K562 (cell line): ENCODE measurements around the gene NAA80. TPM values are rescaled to one million over a fixed set of nuclear protein-coding genes. Genes with fewer than 3 reads are reported as not detected.
A peak's percentile ranks its signal among the peaks of the same experiment; 100 is the strongest.

Experiments used
- ATF1 ChIP-seq, 2 experiments: fragments of 450-650 bp in 1 of 2; IDR thresholded peaks; 2 replicates each; pipeline ENCODE4 v1.6.1; 2016; ENCODE audit warnings: missing compliant biosample characterization in 1 of 2, missing genetic modification characterization in 1 of 2
- CSDE1 ChIP-seq, 2 experiments: fragments of 450-650 bp; IDR thresholded peaks; 2 replicates each; pipeline ENCODE4 v1.6.1; 2016; ENCODE audit warnings: mild to moderate bottlenecking in 1 of 2
- HNRNPH1 ChIP-seq: fragments of 200-400 bp; formaldehyde crosslinking; optimal IDR thresholded peaks from 2 replicates; pipeline ENCODE3; 2017; ENCODE audit warnings: low read depth, mild to moderate bottlenecking, low read length, moderate library complexity
- KLF6 ChIP-seq: fragments of 250-450 bp; sonication (Bioruptor Pico); IDR thresholded peaks from 2 replicates; pipeline ENCODE4 v1.4.0; 2020; ENCODE audit warnings: mild to moderate bottlenecking, moderate library complexity, borderline replicate concordance
- MAZ ChIP-seq, 2 experiments: fragments of 450-650 bp in 1 of 2; sonication (generic) in 1 of 2; formaldehyde crosslinking; IDR thresholded peaks in 1 of 2; conservative IDR thresholded peaks in 1 of 2; 2 replicates each; pipeline versions ENCODE4 v1.4.0 to v1.5.0; 2020; ENCODE audit warnings: mild to moderate bottlenecking in 1 of 2, missing genetic modification reagents in 1 of 2
- NCOA2 ChIP-seq, 2 experiments: fragments of 450-650 bp; IDR thresholded peaks; 2 replicates each; pipeline ENCODE4 v1.6.1; 2018; ENCODE audit warnings: mild to moderate bottlenecking in 2 of 2, moderate library complexity in 1 of 2; ENCODE audit not compliant: partially characterized antibody in 2 of 2
- NELFE ChIP-seq: IDR thresholded peaks from 2 replicates; pipeline ENCODE4 v1.6.1; 2011; ENCODE audit warnings: mild to moderate bottlenecking; ENCODE audit not compliant: insufficient read depth, insufficient read length
- NFRKB ChIP-seq: fragments of 450-650 bp; IDR thresholded peaks from 2 replicates; pipeline ENCODE4 v1.6.1; 2016; ENCODE audit warnings: low read depth
- PHB2 ChIP-seq: fragments of 450-650 bp; IDR thresholded peaks from 2 replicates; pipeline ENCODE4 v1.6.1; 2017; ENCODE audit warnings: low read depth
- PHF20 ChIP-seq: fragments of 450-650 bp; IDR thresholded peaks from 2 replicates; pipeline ENCODE4 v1.6.1; 2018; ENCODE audit not compliant: partially characterized antibody
- PHF8 ChIP-seq: fragments of 200-600 bp; sonication (generic); IDR thresholded peaks from 2 replicates; pipeline ENCODE4 v1.6.1; 2012; ENCODE audit warnings: mixed run types, mild to moderate bottlenecking, inconsistent platforms, low read length, moderate library complexity, borderline replicate concordance
- PTRF ChIP-seq: fragments of 450-650 bp; IDR thresholded peaks from 2 replicates; pipeline ENCODE4 v1.6.1; 2016; ENCODE audit warnings: mild to moderate bottlenecking, missing genetic modification characterization, missing compliant biosample characterization
- RBM34 ChIP-seq: fragments of 200-400 bp; formaldehyde crosslinking; IDR thresholded peaks from 2 replicates; pipeline ENCODE4 v1.6.1; 2018; ENCODE audit warnings: low read length, borderline replicate concordance; ENCODE audit not compliant: insufficient read depth
- SMAD2 ChIP-seq: fragments of 150-350 bp; IDR thresholded peaks from 2 replicates; pipeline ENCODE4 v1.6.1; 2014; ENCODE audit warnings: low read depth, mild to moderate bottlenecking, low read length
- SMC3 ChIP-seq: conservative IDR thresholded peaks from 2 replicates; pipeline ENCODE4 v1.6.1; 2011; ENCODE audit warnings: low read depth, low read length, improper control_type of control experiment; ENCODE audit not compliant: insufficient read depth
- SNIP1 ChIP-seq: fragments of 450-650 bp; IDR thresholded peaks from 2 replicates; pipeline ENCODE4 v1.7.1; 2017; ENCODE audit warnings: low read depth, mild to moderate bottlenecking
- SRSF7 ChIP-seq: fragments of 200-400 bp; formaldehyde crosslinking; optimal IDR thresholded peaks from 2 replicates; pipeline ENCODE3; 2017; ENCODE audit warnings: mild to moderate bottlenecking, low read depth, low read length
- TAF9B ChIP-seq: fragments of 450-650 bp; IDR thresholded peaks from 2 replicates; pipeline ENCODE4 v1.6.1; 2018; ENCODE audit warnings: mild to moderate bottlenecking; ENCODE audit not compliant: partially characterized antibody
- ZC3H8 ChIP-seq: fragments of 450-650 bp; IDR thresholded peaks from 2 replicates; pipeline ENCODE4 v1.6.1; 2017
- ZKSCAN8 ChIP-seq: fragments of 200-800 bp; sonication (Bioruptor generic); IDR thresholded peaks from 2 replicates; pipeline ENCODE4 v1.6.1; 2016; ENCODE audit warnings: missing genetic modification characterization, missing compliant biosample characterization
- ZNF282 ChIP-seq: sonication (generic); formaldehyde crosslinking; IDR thresholded peaks from 2 replicates; pipeline ENCODE4 v1.8.1; 2023; ENCODE audit warnings: missing genetic modification reagents
- polyA plus RNA-seq, 8 experiments: library from polyadenylated mRNA; depleted of rRNA in 4 of 8; stranded (reverse) in 5 of 8; unstranded in 3 of 8; fragments of >200 nt; fragmentation: Nextera tagmentation in 2 of 8; fragmentation: Illumina TruSeq in 1 of 8; extraction: Ambion mirVana in 2 of 8; extraction: Trizol in 1 of 8; gene quantifications; 2 replicates each; pipeline versions ENCODE4 v1.2.1 to v1.2.3, GENCODE V29; 2011 to 2014; ENCODE audit warnings: inconsistent platforms in 1 of 8, missing spikeins in 1 of 8
- total RNA-seq, 7 experiments: library from RNA; depleted of rRNA in 6 of 7; stranded (reverse); fragments of >200 nt in 6 of 7; fragmentation: Illumina TruSeq in 2 of 7; extraction: Trizol in 2 of 7; gene quantifications; 2 replicates each; pipeline versions ENCODE4 v1.2.1 to v1.2.3, GENCODE V29; 2011 to 2021; ENCODE audit warnings: low replicate concordance in 1 of 7
- TF ChIP-seq, protein P1 (sequence below), 3 experiments: fragments of 200-800 bp in 1 of 3; sonication (Bioruptor generic) in 1 of 3; sonication (generic) in 1 of 3; formaldehyde crosslinking in 1 of 3; IDR thresholded peaks; 2 replicates each; pipeline versions ENCODE4 v1.6.1 to v1.8.0; 2016 to 2022; ENCODE audit warnings: mild to moderate bottlenecking in 2 of 3, missing compliant biosample characterization in 2 of 3, missing genetic modification characterization in 2 of 3, missing genetic modification reagents in 1 of 3
- TF ChIP-seq, protein P2 (sequence below): IDR thresholded peaks from 2 replicates; pipeline ENCODE4 v1.6.1; 2011; ENCODE audit warnings: borderline replicate concordance, low read depth, mild to moderate bottlenecking, moderate library complexity, low read length; ENCODE audit not compliant: insufficient read depth, poor library complexity, severe bottlenecking
- TF ChIP-seq, protein P3 (sequence below): sonication (generic); formaldehyde crosslinking; IDR thresholded peaks from 2 replicates; pipeline ENCODE4 v1.8.0; 2022; ENCODE audit warnings: missing genetic modification reagents, mild to moderate bottlenecking, moderate library complexity, borderline replicate concordance

NAA80 gene
- total and polyA plus RNA-seq, 9 of the 15 experiments (the other 6 are each of a cell fraction or from before 2014, with no cell fraction given): 0.82 to 24.0 (median 8.6) TPM

DNA sequence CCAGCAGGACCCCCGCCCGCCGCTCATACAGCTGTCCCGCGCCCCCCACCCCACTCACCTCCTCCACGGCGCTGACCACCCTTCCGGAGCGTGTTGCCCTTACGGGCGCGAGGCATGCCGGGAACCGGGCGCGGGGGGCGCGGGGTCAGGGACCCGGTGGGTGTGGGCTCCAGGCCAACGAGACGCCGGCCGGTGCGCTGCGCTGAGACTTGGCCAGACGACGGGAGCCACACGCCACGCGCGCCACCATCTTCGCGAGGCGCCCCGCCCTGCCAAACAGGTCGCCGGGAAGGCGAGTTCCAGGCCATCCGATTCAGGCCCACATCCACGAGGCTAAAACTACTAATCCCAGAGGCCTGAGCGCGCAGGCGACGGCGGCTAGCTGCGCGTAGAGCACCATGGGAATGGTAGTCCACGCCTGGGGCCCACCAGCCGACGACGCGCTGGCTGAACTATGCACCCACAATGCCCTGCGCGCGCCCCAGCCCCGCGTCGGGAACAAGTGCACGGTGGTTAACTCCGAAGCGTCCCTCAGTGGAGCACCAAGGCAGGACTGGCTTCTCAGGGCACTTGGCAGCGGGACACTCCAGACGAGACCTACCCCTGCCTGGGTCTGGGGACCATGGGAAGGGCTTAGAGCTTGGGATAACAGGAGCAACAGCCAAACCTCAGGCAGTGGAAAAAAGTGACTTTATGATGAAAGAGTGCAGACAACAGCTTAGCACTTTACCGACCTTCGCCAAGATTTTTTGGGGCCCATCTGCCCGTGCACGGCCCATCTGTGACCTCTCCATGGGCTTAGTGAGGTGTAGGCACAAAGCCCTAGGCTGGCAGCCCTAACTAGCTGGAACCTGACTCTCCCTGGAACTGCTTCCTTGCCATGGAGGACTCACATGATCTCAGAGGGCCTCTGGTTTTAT is 6.8 kb downstream of the NAA80 start, which contains the start of gene IFRD2 (continued):
- peak; percentile 62; the same call in 1 of the 2 replicates for TF ChIP-seq PHF8
- TF ChIP-seq, protein P1, sequence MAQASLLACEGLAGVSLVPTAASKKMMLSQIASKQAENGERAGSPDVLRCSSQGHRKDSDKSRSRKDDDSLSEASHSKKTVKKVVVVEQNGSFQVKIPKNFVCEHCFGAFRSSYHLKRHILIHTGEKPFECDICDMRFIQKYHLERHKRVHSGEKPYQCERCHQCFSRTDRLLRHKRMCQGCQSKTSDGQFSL (CRISPR knock-in tag; IDR thresholded peaks at IDR 0.05): no peak
- TF ChIP-seq, protein P1 (tag; IDR thresholded peaks at IDR 0.05): no peak
- peak; percentile 15 for TF ChIP-seq TAF9B
- no peak for TF ChIP-seq NELFE
- TF ChIP-seq ATF1 (CRISPR knock-in tag; IDR thresholded peaks at IDR 0.05): 0 out of 2 replicates have a peak, but pooled peaks have one; percentile 37
- peak; percentile 97 for TF ChIP-seq ATF1 (tag; IDR thresholded peaks at IDR 0.05)
- TF ChIP-seq PHF20: no peak
- no peak for TF ChIP-seq NFRKB
- no peak for TF ChIP-seq SMAD2
- TF ChIP-seq CSDE1 (IDR thresholded peaks at IDR 0.05): no peak
- TF ChIP-seq RBM34: no peak
- peak; percentile 89 to 97 for TF ChIP-seq MAZ (CRISPR knock-in tag; conservative IDR thresholded peaks at IDR 0.05 in 1 of 2, IDR thresholded peaks at IDR 0.05 in 1 of 2)
- TF ChIP-seq PTRF (tag): no peak
- no peak for TF ChIP-seq HNRNPH1
- TF ChIP-seq, protein P2, sequence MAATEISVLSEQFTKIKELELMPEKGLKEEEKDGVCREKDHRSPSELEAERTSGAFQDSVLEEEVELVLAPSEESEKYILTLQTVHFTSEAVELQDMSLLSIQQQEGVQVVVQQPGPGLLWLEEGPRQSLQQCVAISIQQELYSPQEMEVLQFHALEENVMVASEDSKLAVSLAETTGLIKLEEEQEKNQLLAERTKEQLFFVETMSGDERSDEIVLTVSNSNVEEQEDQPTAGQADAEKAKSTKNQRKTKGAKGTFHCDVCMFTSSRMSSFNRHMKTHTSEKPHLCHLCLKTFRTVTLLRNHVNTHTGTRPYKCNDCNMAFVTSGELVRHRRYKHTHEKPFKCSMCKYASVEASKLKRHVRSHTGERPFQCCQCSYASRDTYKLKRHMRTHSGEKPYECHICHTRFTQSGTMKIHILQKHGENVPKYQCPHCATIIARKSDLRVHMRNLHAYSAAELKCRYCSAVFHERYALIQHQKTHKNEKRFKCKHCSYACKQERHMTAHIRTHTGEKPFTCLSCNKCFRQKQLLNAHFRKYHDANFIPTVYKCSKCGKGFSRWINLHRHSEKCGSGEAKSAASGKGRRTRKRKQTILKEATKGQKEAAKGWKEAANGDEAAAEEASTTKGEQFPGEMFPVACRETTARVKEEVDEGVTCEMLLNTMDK: no peak
- TF ChIP-seq, protein P3, sequence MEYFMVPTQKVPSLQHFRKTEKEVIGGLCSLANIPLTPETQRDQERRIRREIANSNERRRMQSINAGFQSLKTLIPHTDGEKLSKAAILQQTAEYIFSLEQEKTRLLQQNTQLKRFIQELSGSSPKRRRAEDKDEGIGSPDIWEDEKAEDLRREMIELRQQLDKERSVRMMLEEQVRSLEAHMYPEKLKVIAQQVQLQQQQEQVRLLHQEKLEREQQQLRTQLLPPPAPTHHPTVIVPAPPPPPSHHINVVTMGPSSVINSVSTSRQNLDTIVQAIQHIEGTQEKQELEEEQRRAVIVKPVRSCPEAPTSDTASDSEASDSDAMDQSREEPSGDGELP (CRISPR knock-in tag): peak; percentile 88
- peak; percentile 91; the same call in 1 of the 2 replicates for TF ChIP-seq KLF6 (CRISPR knock-in tag)
- no peak for TF ChIP-seq ZNF282 (CRISPR knock-in tag)
- TF ChIP-seq NCOA2 (IDR thresholded peaks at IDR 0.05; ENCODE audit: partially characterized antibody in 2 of 2): no peak
- no peak for TF ChIP-seq ZC3H8
- TF ChIP-seq SRSF7: no peak
- no peak for TF ChIP-seq SNIP1
- no peak for TF ChIP-seq PHB2
- TF ChIP-seq ZKSCAN8 (CRISPR knock-in tag): 0 out of 2 replicates have a peak, but pooled peaks have one; percentile 34
- TF ChIP-seq SMC3: no peak
